Heart right ventricle (tissue), 16 donors: ENCODE measurements around the gene FLNB. TPM values are rescaled to one million over a fixed set of nuclear protein-coding genes. Genes with fewer than 3 reads are reported as not detected.

Source experiments
- ATAC-seq, 8 donors: fragments of 200-7000 bp; cut with Tn5 transposase; one replicate each; pipeline ENCODE4 v1.9.1; 2020; ENCODE audit warnings: mild to moderate bottlenecking in 8 of 8, moderate library complexity in 8 of 8, moderate number of reproducible peaks in 1 of 8
- DNase-seq, 2 donors: peaks; one replicate each; pipeline ENCODE4 v3.0.0-alpha.2; 2020
- H3K27ac ChIP-seq, 10 donors: fragments of 200-600 bp; sonication (generic) in 2 of 10; one replicate each; pipeline versions ENCODE4 v1.5.0 to v1.8.0; 2020 to 2022; ENCODE audit warnings: mild to moderate bottlenecking in 3 of 10
- H3K27me3 ChIP-seq, 7 donors: fragments of 200-600 bp; one replicate each; pipeline ENCODE4 v1.8.0; 2021 to 2022; ENCODE audit warnings: mild to moderate bottlenecking in 2 of 7
- H3K36me3 ChIP-seq, 9 donors: fragments of 200-600 bp; sonication (generic) in 1 of 9; one replicate each; pipeline versions ENCODE4 v1.5.0 to v1.8.0; 2020 to 2022; ENCODE audit warnings: mild to moderate bottlenecking in 2 of 9
- H3K4me1 ChIP-seq, 9 donors: fragments of 200-600 bp; sonication (generic) in 1 of 9; one replicate each; pipeline versions ENCODE4 v1.5.0 to v1.8.0; 2020 to 2022; ENCODE audit warnings: mild to moderate bottlenecking in 4 of 9
- H3K4me3 ChIP-seq, 10 donors: fragments of 200-600 bp; sonication (generic) in 2 of 10; one replicate each; pipeline versions ENCODE4 v1.5.0 to v1.8.0; 2020 to 2022; ENCODE audit warnings: mild to moderate bottlenecking in 7 of 10, moderate library complexity in 2 of 10
- H3K9me3 ChIP-seq, 11 donors: fragments of 200-600 bp in 10 of 11; sonication (generic) in 2 of 11; one replicate each; pipeline versions ENCODE4 v1.5.0 to v1.8.0; 2013 to 2022; ENCODE audit warnings: mild to moderate bottlenecking in 2 of 11, control low read depth in 1 of 11, moderate library complexity in 1 of 11
- WGBS, 2 donors: extraction: QIAGEN DNeasy Blood & Tissue Kit; methylation state at CpG; one replicate each; pipeline ENCODE4 v1.1.7; 2013; ENCODE audit warnings: inconsistent platforms in 1 of 2; 5-methylcytosine and 5-hydroxymethylcytosine counted together
- intact Hi-C, 10 donors: fragments of 100-400 bp; cut with DNase I; formaldehyde crosslinking; loops; one replicate each; pipeline versions ENCODE4 v1.11.1 to v1.14.2; 2022
- polyA plus RNA-seq, 2 donors: library from polyadenylated mRNA; stranded (reverse); fragments of 200-250 nt; gene quantifications; one replicate each; pipeline ENCODE4 v1.2.3, GENCODE V29; 2013
- total RNA-seq, 10 donors: library from RNA; stranded (reverse); fragmentation: NEBNext Ultra II Directional in 3 of 10; extraction: Animal tissue kit (Norgen Biotek cat#: 25700) in 3 of 10; gene quantifications; one replicate each; pipeline versions ENCODE4 v1.2.1 to v1.2.4, GENCODE V29; 2021 to 2023
- TF ChIP-seq, protein P1 (sequence below), 9 donors: fragments of 200-600 bp; sonication (generic) in 2 of 9; IDR thresholded peaks; one replicate each; pipeline versions ENCODE4 v1.5.0 to v1.8.0; 2021 to 2022; ENCODE audit warnings: antibody characterized with exemption in 9 of 9, mild to moderate bottlenecking in 5 of 9, moderate library complexity in 1 of 9
- donor health status: Arrhythmogenic right ventricular cardiomyopathy.
- donor health status: ischemic (EF 13 %, LVEDD 7.1; RV severe dilation, severe dysfunction).
- donor health status: healthy with polysubstance abuse.
- donor health status: DM: no; HTN: yes; CAD: no.
- donor health status: DM: no; HTN: no; CAD: no.
- donor health status: ischemic (EF 25% LVEDD 6.9; RV normal size, moderate dysfunction).
- donor health status: ischemic (EF 25% LVEDD 5.7; RV mildly dilated, moderate dysfunction).
- donor health status: healthy.
- donor health status: DM: yes; HTN: yes; CAD: no.
- donor health status: Ischemic cardiomyopathy.
- donor health status: ischemic (EF 35%, LVEDD 5.7; RV mildly dilated, moderate dysfunction).
- donor health status: nonischemic (EF 11% LVEDD 7.7; RV severe dilation, severe dysfunction).
- donor health status: DM: yes; HTN: yes; CAD: no.
- donor health status: PGD.
- donor health status: ischemic (EF 29% LVEDD 5.4; RV normal size, mild dysfunction).
- donor health status: nonischemic (EF 23%, LVEDD 6.1; RV moderate dilation, normal function).

FLNB gene
- total and polyA plus RNA-seq, 12 donors = 27.4 to 65.3 (median 38.6) TPM

- Histone ChIP-seq H3K36me3 (peaks cover 0 to 40% (median 4%) of the 10 kb centered on the region in 9 donors), H3K4me1 (peaks cover 0 to 14% (median 0%) of the 10 kb centered on the region in 9 donors), H3K9me3 (no peaks in the 10 kb centered on the region), H3K27me3 (no peaks in the 10 kb centered on the region), H3K27ac (no peak overlapping the region), H3K4me3 (no peak overlapping the region)
- no peak for DNase-seq
- TF ChIP-seq, protein P1, sequence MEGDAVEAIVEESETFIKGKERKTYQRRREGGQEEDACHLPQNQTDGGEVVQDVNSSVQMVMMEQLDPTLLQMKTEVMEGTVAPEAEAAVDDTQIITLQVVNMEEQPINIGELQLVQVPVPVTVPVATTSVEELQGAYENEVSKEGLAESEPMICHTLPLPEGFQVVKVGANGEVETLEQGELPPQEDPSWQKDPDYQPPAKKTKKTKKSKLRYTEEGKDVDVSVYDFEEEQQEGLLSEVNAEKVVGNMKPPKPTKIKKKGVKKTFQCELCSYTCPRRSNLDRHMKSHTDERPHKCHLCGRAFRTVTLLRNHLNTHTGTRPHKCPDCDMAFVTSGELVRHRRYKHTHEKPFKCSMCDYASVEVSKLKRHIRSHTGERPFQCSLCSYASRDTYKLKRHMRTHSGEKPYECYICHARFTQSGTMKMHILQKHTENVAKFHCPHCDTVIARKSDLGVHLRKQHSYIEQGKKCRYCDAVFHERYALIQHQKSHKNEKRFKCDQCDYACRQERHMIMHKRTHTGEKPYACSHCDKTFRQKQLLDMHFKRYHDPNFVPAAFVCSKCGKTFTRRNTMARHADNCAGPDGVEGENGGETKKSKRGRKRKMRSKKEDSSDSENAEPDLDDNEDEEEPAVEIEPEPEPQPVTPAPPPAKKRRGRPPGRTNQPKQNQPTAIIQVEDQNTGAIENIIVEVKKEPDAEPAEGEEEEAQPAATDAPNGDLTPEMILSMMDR (IDR thresholded peaks at IDR 0.05) = no peak
- no peak for ATAC-seq
- 95 to 97% methylated on average over 4 of the region's 4 CpGs for WGBS, 2 donors
- intact Hi-C loops = no loop called here
These were observed 84.3 kb downstream of the FLNB start for GRCh38 chr3:58092521-58092920.

DNA sequence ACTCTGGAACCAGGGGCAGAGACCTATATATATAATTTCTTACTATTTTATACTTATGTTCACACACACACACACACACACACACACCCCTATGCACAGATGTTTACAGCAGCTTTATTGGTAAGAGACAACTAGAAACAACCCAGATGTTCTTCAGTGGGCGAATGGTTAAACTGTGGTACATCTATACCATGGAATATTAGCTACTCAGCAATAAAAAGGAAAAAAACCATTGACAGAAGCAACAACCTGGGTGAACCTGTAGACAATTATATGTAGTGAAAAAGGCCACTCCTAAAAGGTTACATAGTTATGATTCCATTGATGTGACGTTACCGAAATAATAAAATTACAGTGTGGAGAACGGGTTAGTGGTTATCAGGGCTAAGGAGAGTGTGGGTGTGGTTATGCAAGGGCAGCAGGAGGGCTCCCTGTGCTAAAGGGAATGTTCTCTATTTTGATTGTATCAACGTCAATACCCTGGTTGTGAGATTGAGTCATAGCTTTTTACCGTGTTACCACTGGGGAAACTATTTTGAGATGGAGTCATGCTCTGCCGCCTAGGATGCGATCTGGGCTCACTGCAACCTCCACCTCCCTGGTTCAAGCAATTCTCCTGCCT, 85.5 kb downstream of the FLNB start:
- peak overlapping the region in 1 of 10 donors; percentile 11 for H3K27ac ChIP-seq
- WGBS, 2 donors = 89 to 93% methylated on average over 8 of the region's 8 CpGs
- ATAC-seq = peak in 3 of 8 donors; percentile 25 to 48 (median 41)
- no peaks in the 10 kb centered on the region for H3K9me3 ChIP-seq
- H3K36me3 ChIP-seq = peaks cover 0 to 45% (median 12%) of the 10 kb centered on the region in 9 donors
- peaks cover 0 to 14% (median 0%) of the 10 kb centered on the region in 9 donors for H3K4me1 ChIP-seq
- TF ChIP-seq, protein P1 (IDR thresholded peaks at IDR 0.05) = no peak
- DNase-seq = no peak
- no peak overlapping the region for H3K4me3 ChIP-seq
- H3K27me3 ChIP-seq = no peaks in the 10 kb centered on the region
- intact Hi-C loops = no loop called here

- WGBS, 2 donors = 88 to 91% methylated on average over 8 of the region's 8 CpGs
- Histone ChIP-seq H3K36me3 (peaks cover 0 to 52% (median 20%) of the 10 kb centered on the region in 9 donors), H3K9me3 (no peaks in the 10 kb centered on the region), H3K27ac (peak overlapping the region in 1 of 10 donors; percentile 67), H3K4me1 (peaks cover 0 to 23% (median 3%) of the 10 kb centered on the region in 9 donors), H3K27me3 (no peaks in the 10 kb centered on the region), H3K4me3 (no peak overlapping the region)
- intact Hi-C loops = no loop called here
- TF ChIP-seq, protein P1 (IDR thresholded peaks at IDR 0.05) = no peak
- no peak for ATAC-seq
- DNase-seq = no peak
These were observed 86.4 kb downstream of the FLNB start for GRCh38 chr3:58094657-58095056.

GRCh38 chr3:58095603-58096138, 87.4 kb downstream of the FLNB start:
- H3K9me3 ChIP-seq = no peaks in the 10 kb centered on the region
- H3K36me3 ChIP-seq = peaks cover 0 to 61% (median 21%) of the 10 kb centered on the region in 9 donors
- DNase-seq (no peak), ATAC-seq (peak in 7 of 8 donors; percentile 43 to 79 (median 60))
- H3K4me3 ChIP-seq = no peak overlapping the region
- 54 to 65% methylated on average over 6 of the region's 6 CpGs for WGBS, 2 donors
- H3K27ac ChIP-seq = peak overlapping the region in 8 of 10 donors; percentile 12 to 67 (median 50)
- no peaks in the 10 kb centered on the region for H3K27me3 ChIP-seq
- intact Hi-C loops = no loop called here
- H3K4me1 ChIP-seq = peaks cover 0 to 29% (median 7%) of the 10 kb centered on the region in 9 donors
- TF ChIP-seq, protein P1 (IDR thresholded peaks at IDR 0.05) = no peak
